H1 (cell line): ENCODE results near the gene PDP2.

Source experiments
- BRCA1 ChIP-seq: IDR thresholded peaks from 2 replicates; pipeline ENCODE4 v1.6.1; 2012; ENCODE audit warnings: low read depth, low read length, improper control_type of control experiment
- CBX5 ChIP-seq: fragments of 300-800, 300-1000 bp; sonication (generic); IDR thresholded peaks from 2 replicates; pipeline ENCODE4 v1.7.1; 2016; ENCODE audit warnings: antibody characterized with exemption, low read length, low read depth
- CEBPB ChIP-seq: IDR thresholded peaks from 2 replicates; pipeline ENCODE4 v1.6.1; 2012; ENCODE audit warnings: low read depth, low read length
- CTCF ChIP-seq, 3 experiments: IDR thresholded peaks; 1 replicate in 2 of 3; 2 replicates in 1 of 3; pipeline versions ENCODE4 v1.5.1 to v1.6.1; 2011; ENCODE audit warnings: low read length in 3 of 3, mild to moderate bottlenecking in 3 of 3, inconsistent platforms in 2 of 3, low read depth in 1 of 3, moderate library complexity in 1 of 3; ENCODE audit not compliant: insufficient read depth in 1 of 3; ENCODE audit errors: control extremely low read depth in 1 of 3
- EZH2 ChIP-seq: fragments of 200-600 bp; sonication (generic); IDR thresholded peaks from 2 replicates; pipeline ENCODE4 v1.7.1; 2012; ENCODE audit warnings: low read depth, mild to moderate bottlenecking, moderate library complexity, low read length, inconsistent platforms; ENCODE audit not compliant: severe bottlenecking
- JUN ChIP-seq: IDR thresholded peaks from 2 replicates; pipeline ENCODE4 v1.6.1; 2011; ENCODE audit warnings: low read depth, mild to moderate bottlenecking, improper control_type of control experiment, low read length
- NRF1 ChIP-seq: IDR thresholded peaks from 2 replicates; pipeline ENCODE4 v1.6.1; 2011; ENCODE audit warnings: mild to moderate bottlenecking, low read depth, low read length, improper control_type of control experiment
- POLR2A ChIP-seq, 2 experiments: IDR thresholded peaks; 1 replicate in 1 of 2; 2 replicates in 1 of 2; pipeline ENCODE4 v1.6.1; 2011; ENCODE audit warnings: low read depth in 2 of 2, low read length in 2 of 2, mild to moderate bottlenecking in 2 of 2; ENCODE audit errors: control extremely low read depth in 1 of 2
- POLR2AphosphoS5 ChIP-seq: IDR thresholded peaks from 2 replicates; pipeline ENCODE4 v1.6.1; 2011; ENCODE audit warnings: low read depth, low read length
- SIN3A ChIP-seq, 2 experiments: IDR thresholded peaks in 1 of 2; conservative IDR thresholded peaks in 1 of 2; 2 replicates each; pipeline ENCODE4 v1.6.1; 2011 to 2012; ENCODE audit warnings: low read length in 2 of 2, improper control_type of control experiment in 1 of 2, low read depth in 1 of 2, mild to moderate bottlenecking in 1 of 2
- TF ChIP-seq, protein P1 (sequence below): IDR thresholded peaks from 2 replicates; pipeline ENCODE4 v1.6.1; 2012; ENCODE audit warnings: inconsistent platforms

DNA sequence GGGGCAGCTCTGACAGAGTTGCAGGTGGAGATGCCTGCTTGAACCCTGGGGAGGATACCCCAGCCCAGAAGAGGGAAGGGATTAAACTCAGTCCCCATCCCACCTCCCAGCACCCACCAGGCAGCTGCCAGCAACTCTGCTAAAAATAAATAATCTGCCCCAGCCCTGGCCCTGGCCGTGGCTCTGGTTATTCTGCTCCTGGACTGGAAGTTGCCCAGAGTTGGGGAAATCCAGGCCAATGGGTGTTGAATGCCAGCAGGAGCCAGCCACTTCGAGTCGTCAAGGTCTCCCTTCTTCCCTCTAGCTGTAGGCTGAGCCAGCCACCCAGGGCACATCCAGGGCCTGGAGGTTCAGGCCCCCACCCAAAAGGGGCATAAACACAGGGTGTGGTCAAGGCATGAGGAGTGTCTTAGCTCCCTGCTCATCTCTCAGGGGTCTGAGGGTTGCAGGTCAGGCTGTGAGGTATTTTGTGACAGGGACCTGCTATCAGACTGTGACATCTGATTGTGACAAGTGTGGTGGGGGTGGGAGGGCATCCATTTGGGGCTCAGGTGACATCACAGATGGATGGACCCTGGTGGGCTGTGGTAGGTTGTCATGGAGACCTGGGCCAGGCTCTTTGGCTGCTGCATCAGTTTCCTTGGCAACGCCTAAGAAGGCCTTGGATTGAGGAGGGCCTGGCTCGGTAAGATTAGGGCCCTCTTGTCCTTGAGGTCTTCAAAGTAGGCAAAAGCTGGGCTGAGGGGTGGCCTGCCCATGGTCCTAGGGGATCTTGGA, 46.0 kb downstream of the PDP2 start:
- TF ChIP-seq POLR2A (IDR thresholded peaks at IDR 0.05; ENCODE audit: control extremely low read depth in 1 of 2, low read depth in 2 of 2, low read length in 2 of 2) (no peak), CTCF (IDR thresholded peaks at IDR 0.05; ENCODE audit: control extremely low read depth in 1 of 3, insufficient read depth in 1 of 3, low read depth in 1 of 3, low read length in 3 of 3) (no peak), POLR2AphosphoS5 (no peak), CEBPB (no peak), SIN3A (conservative IDR thresholded peaks at IDR 0.05 in 1 of 2, IDR thresholded peaks at IDR 0.05 in 1 of 2; ENCODE audit: low read depth in 1 of 2, low read length in 2 of 2) (no peak), CBX5 (no peak), BRCA1 (no peak), JUN (no peak), EZH2 (no peak), NRF1 (no peak)
- TF ChIP-seq, protein P1, sequence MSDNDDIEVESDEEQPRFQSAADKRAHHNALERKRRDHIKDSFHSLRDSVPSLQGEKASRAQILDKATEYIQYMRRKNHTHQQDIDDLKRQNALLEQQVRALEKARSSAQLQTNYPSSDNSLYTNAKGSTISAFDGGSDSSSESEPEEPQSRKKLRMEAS, result no peak
